HEK293T (cell line): Measurements from ENCODE around the gene SLC2A13.

ENCODE experiments used
- CTCF ChIA-PET: fragments of 350-600 bp; formaldehyde crosslinking; extraction: SDS; loops from one replicate; lab custom pipeline; 2021; ENCODE audit warnings: antibody characterized with exemption, inconsistent platforms; lab: Yijun Ruan, JAX
- POLR2A ChIA-PET: fragments of 350-600 bp; formaldehyde crosslinking; extraction: SDS; loops from one replicate; lab custom pipeline; 2020; ENCODE audit warnings: antibody characterized with exemption, inconsistent platforms; lab: Yijun Ruan, JAX
- DNase-seq: peaks from one replicate; pipeline ENCODE4 v3.0.0; 2012; ENCODE audit warnings: mixed read lengths; ENCODE audit errors: extremely low spot score
- ARNT ChIP-seq: fragments of 450-650 bp; IDR thresholded peaks from 2 replicates; pipeline ENCODE4 v1.6.1; 2017; ENCODE audit warnings: mild to moderate bottlenecking
- BHLHE40 ChIP-seq: fragments of 450-650 bp; IDR thresholded peaks from 2 replicates; pipeline ENCODE4 v1.6.1; 2016; ENCODE audit warnings: mild to moderate bottlenecking, moderate library complexity, borderline replicate concordance
- CTBP1 ChIP-seq: fragments of 450-650 bp; IDR thresholded peaks from 2 replicates; pipeline ENCODE4 v1.6.1; 2016; ENCODE audit warnings: borderline replicate concordance
- ELF4 ChIP-seq: fragments of 450-650 bp; IDR thresholded peaks from 2 replicates; pipeline ENCODE4 v1.6.1; 2017; ENCODE audit warnings: antibody characterized with exemption
- FOXA1 ChIP-seq: fragments of 450-650 bp; IDR thresholded peaks from 2 replicates; pipeline ENCODE4 v1.6.1; 2016; ENCODE audit warnings: mild to moderate bottlenecking
- FOXK2 ChIP-seq: fragments of 450-650 bp; IDR thresholded peaks from 2 replicates; pipeline ENCODE4 v1.6.1; 2016; ENCODE audit warnings: mild to moderate bottlenecking
- FOXM1 ChIP-seq: fragments of 450-650 bp; IDR thresholded peaks from 2 replicates; pipeline ENCODE4 v1.6.1; 2017; ENCODE audit warnings: mild to moderate bottlenecking, borderline replicate concordance
- HDGF ChIP-seq: fragments of 450-650 bp; IDR thresholded peaks from 2 replicates; pipeline ENCODE4 v1.6.1; 2017; ENCODE audit warnings: antibody characterized with exemption, borderline replicate concordance
- L3MBTL2 ChIP-seq: fragments of 450-650 bp; conservative IDR thresholded peaks from 2 replicates; pipeline ENCODE4 v1.6.1; 2016; ENCODE audit warnings: mild to moderate bottlenecking
- LEF1 ChIP-seq: fragments of 450-650 bp; IDR thresholded peaks from 2 replicates; pipeline ENCODE4 v1.6.1; 2017; ENCODE audit warnings: mild to moderate bottlenecking, borderline replicate concordance
- NFRKB ChIP-seq: fragments of 450-650 bp; IDR thresholded peaks from 2 replicates; pipeline ENCODE4 v1.6.1; 2016; ENCODE audit warnings: mild to moderate bottlenecking, moderate library complexity
- SP1 ChIP-seq: fragments of 450-650 bp; IDR thresholded peaks from 2 replicates; pipeline ENCODE4 v1.6.1; 2017
- SUZ12 ChIP-seq: fragments of 450-650 bp; IDR thresholded peaks from 2 replicates; pipeline ENCODE4 v1.6.1; 2016; ENCODE audit warnings: mild to moderate bottlenecking
- TARDBP ChIP-seq: fragments of 450-650 bp; IDR thresholded peaks from 2 replicates; pipeline ENCODE4 v1.6.1; 2016
- ZNF384 ChIP-seq: fragments of 450-650 bp; IDR thresholded peaks from 2 replicates; pipeline ENCODE4 v1.6.1; 2016
- TF ChIP-seq, protein P1 (sequence below): fragments of 450-650 bp; IDR thresholded peaks from 2 replicates; pipeline ENCODE4 v1.6.1; 2016

The SLC2A13 gene

DNA sequence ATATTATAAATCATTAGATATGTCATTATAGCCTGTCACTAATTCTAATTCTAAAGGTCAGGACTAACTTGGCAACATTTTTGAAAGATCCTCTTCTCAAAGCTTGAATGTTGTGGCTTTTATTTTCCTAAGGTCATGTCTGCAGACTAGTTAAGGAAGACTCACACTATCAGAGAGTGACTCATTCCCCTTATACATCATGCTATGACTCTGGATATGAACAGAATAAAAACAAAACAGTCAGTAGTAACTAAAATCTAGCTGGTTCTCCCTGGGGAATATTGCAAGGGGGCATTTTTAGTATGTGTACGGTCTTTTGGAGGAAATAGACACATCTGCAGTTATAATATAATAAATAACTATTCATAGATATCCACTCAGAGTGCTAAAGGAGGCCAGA is 170.6 kb downstream of the SLC2A13 start:
- TF ChIP-seq FOXA1 (no peak), NFRKB (no peak), SUZ12 (no peak), ELF4 (no peak), BHLHE40 (no peak), FOXM1 (no peak), ARNT (no peak), TARDBP (no peak), CTBP1 (no peak), FOXK2 (no peak), L3MBTL2 (no peak), ZNF384 (no peak), LEF1 (no peak)
- TF ChIP-seq, protein P1, sequence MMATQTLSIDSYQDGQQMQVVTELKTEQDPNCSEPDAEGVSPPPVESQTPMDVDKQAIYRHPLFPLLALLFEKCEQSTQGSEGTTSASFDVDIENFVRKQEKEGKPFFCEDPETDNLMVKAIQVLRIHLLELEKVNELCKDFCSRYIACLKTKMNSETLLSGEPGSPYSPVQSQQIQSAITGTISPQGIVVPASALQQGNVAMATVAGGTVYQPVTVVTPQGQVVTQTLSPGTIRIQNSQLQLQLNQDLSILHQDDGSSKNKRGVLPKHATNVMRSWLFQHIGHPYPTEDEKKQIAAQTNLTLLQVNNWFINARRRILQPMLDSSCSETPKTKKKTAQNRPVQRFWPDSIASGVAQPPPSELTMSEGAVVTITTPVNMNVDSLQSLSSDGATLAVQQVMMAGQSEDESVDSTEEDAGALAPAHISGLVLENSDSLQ, result no peak
- DNase-seq, result no peak
- ChIA-PET POLR2A (no interaction called here), CTCF (no interaction called here)

GRCh38 chr12:39931857-39932256 is 174.0 kb downstream of the SLC2A13 start:
- ChIA-PET POLR2A (no interaction called here), CTCF (no interaction called here)
- DNase-seq, result no peak
- TF ChIP-seq, protein P1, result no peak
- no peak for TF ChIP-seq SUZ12
- no peak for TF ChIP-seq SP1
- no peak for TF ChIP-seq ELF4
- TF ChIP-seq FOXK2, result no peak
- TF ChIP-seq CTBP1, result no peak
- TF ChIP-seq ZNF384, result no peak
- TF ChIP-seq HDGF, result no peak

DNA sequence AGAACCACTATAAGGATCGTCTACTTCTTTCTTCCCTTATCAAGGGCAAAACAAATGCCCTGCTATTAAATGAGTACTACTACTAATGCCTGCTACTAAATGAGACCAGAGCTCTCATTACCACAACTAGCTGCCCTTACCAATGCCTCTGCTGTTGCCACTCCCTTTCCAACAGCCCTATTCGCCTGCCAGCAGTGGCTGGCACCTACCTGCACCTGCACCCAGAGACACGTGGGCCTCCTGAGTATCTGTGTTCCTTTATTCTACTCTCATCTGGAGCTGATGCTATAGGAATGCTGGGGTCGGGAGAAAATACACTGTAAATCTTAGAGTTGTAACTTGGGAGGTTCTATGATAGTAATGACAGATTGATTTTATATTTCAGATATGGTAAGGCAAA is 174.7 kb downstream of the SLC2A13 start:
- DNase-seq, result no peak
- CTCF ChIA-PET, result interaction anchor here (0.6 kb wide), 1 partner anchor 61 kb away, joined by 3 read pairs; no protein-coding TSS in a partner anchor
- POLR2A ChIA-PET, result no interaction called here
- TF ChIP-seq FOXK2 (no peak), L3MBTL2 (no peak), HDGF (no peak), TARDBP (no peak), LEF1 (no peak)
- TF ChIP-seq, protein P1, result no peak

DNA sequence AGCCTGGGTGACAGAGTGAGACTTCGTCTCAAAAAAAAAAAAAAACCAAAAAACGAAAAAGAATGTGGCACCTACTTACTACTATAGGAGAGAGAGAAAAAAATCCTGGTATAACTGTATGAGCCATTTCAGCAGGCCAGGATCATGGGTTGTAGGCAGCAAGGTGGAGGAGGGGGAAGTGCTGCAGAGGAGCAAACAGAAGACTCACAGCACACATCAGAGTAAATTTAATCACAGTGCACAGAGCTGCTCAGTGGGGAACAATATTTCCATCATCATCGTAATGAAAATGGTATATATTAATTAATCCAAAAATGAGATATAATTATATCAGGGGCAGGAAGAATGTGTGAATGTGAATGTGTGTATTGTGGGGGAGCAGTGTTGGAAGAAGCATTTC is 175.8 kb downstream of the SLC2A13 start:
- CTCF ChIA-PET, result no interaction called here
- TF ChIP-seq NFRKB, result no peak
- TF ChIP-seq FOXK2, result no peak
- TF ChIP-seq L3MBTL2, result no peak
- no peak for TF ChIP-seq ELF4
- no peak for TF ChIP-seq SUZ12
- TF ChIP-seq CTBP1, result no peak
- TF ChIP-seq SP1, result no peak
- TF ChIP-seq, protein P1, result no peak
- TF ChIP-seq FOXM1, result no peak
- no peak for TF ChIP-seq HDGF
- TF ChIP-seq TARDBP, result no peak
- TF ChIP-seq ARNT, result no peak
- no peak for TF ChIP-seq FOXA1
- TF ChIP-seq ZNF384, result no peak
- TF ChIP-seq LEF1, result no peak
- no peak for TF ChIP-seq BHLHE40
- POLR2A ChIA-PET, result no interaction called here
- DNase-seq, result no peak

DNA sequence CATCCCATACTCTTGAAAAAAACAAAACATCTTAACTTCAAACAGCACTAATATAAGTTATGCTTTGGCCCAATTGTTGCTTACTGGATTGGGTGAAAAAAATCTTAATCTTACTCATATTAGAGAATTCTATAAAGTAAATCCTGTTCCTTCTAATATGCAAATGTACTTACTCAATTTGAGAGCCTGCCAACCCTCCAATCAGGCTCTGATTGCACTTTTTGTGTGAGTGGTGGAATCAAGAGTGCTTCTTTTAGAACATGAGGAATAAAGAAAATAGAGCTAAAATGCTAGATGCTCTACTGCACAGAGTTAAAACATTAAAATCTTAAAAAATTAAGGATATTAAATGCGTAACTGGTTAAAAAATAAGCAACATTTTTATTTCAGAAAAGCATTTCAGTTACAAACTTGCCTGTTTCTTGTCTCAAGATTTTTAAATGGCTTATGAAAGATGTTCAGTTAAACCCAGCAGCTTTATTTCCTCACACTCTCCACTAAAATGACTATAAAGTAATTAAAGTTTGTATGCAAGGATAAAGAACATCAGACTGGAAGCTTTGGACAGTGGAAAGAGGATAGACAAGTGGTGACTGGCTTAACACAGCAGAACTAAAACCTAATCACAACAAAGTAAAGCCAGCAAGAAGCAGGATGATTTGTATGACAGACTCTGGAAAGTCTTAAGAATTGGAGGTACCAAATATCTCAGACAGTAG is 177.5 kb downstream of the SLC2A13 start:
- no peak for DNase-seq
- ChIA-PET POLR2A (no interaction called here), CTCF (no interaction called here)
- TF ChIP-seq L3MBTL2 (no peak), ZNF384 (no peak), BHLHE40 (no peak), SP1 (no peak), NFRKB (no peak), TARDBP (no peak), SUZ12 (no peak), FOXK2 (no peak), FOXA1 (no peak), CTBP1 (no peak), HDGF (no peak), ELF4 (no peak), LEF1 (no peak), FOXM1 (no peak), ARNT (no peak)
- TF ChIP-seq, protein P1, result no peak
